Measurements from ENCODE around the gene ELK3. TPM values are rescaled to one million over a fixed set of nuclear protein-coding genes. Genes with fewer than 3 reads are reported as not detected.

The ELK3 gene
- total RNA-seq, 1 experiment from 2014 or later, result 23.8 TPM

DNA sequence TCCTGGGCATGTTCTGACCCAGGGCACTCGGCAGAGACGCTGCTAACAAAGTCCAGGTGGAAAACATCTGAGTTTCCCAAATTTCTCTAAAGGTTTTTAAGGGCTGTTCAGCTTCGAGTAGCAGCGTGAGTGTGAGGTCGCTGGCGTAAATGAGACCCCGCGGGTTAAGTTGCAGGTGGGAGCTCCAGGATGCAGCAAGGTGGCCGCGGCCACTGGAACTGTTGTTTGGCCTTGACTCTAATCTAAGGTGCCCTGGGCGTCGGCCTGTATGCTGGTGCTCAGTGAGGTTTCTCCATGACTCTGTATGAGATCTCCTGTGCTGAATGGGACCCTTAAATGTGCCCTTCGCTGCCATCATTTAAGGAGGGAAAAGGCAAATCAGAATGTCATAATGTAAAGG is 50.7 kb downstream of the ELK3 start:
- Histone ChIP-seq H3K36me3 (replicated peaks; ENCODE audit: control insufficient read depth, insufficient read depth, low read length) (no peaks in the 10 kb centered on the region), H3K27me3 (ENCODE audit: control insufficient read depth, insufficient read depth, low read length) (no peaks in the 10 kb centered on the region), H3K4me3 (ENCODE audit: insufficient read depth, low read depth, low read length) (no peak overlapping the region)
- DNase-seq, result no peak

DNA sequence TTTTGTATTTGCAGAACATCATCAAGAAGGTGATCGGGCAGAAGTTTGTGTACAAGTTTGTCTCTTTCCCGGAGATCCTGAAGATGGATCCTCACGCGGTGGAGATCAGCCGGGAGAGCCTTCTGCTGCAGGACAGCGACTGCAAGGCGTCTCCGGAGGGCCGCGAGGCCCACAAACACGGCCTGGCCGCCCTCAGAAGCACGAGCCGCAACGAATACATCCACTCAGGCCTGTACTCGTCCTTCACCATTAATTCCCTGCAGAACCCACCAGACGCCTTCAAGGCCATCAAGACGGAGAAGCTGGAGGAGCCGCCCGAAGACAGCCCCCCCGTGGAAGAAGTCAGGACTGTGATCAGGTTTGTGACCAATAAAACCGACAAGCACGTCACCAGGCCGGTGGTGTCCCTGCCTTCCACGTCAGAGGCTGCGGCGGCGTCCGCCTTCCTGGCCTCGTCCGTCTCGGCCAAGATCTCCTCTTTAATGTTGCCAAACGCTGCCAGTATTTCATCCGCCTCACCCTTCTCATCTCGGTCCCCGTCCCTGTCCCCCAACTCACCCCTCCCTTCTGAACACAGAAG is 52.8 kb downstream of the ELK3 start:
- Histone ChIP-seq H3K27me3 (ENCODE audit: control insufficient read depth, insufficient read depth, low read length) (no peaks in the 10 kb centered on the region), H3K4me3 (ENCODE audit: insufficient read depth, low read depth, low read length) (no peak overlapping the region), H3K36me3 (replicated peaks; ENCODE audit: control insufficient read depth, insufficient read depth, low read length) (no peaks in the 10 kb centered on the region; the same call in 1 of the 2 replicates)
- DNase-seq, result no peak

DNA sequence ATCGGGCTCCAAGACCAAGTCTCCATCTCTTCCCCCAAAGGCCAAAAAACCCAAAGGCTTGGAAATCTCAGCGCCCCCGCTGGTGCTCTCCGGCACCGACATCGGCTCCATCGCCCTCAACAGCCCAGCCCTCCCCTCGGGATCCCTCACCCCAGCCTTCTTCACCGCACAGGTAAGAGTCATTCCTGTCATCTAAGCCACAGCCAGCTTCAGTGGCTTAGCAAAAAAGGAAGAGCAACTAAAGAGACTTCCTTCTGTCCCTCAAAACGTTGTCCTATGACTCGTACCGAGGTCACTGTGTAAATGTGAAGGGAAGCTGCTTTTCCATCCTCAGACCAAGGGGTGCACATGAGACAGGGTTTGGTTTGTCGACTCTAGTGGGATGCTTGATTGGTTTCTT is 53.4 kb downstream of the ELK3 start:
- H3K36me3 ChIP-seq (replicated peaks; ENCODE audit: control insufficient read depth, insufficient read depth, low read length), result no peaks in the 10 kb centered on the region; the same call in 1 of the 2 replicates
- no peaks in the 10 kb centered on the region for H3K27me3 ChIP-seq (ENCODE audit: control insufficient read depth, insufficient read depth, low read length)
- H3K4me3 ChIP-seq (ENCODE audit: insufficient read depth, low read depth, low read length), result no peak overlapping the region
- peak; percentile 56 for DNase-seq

DNA sequence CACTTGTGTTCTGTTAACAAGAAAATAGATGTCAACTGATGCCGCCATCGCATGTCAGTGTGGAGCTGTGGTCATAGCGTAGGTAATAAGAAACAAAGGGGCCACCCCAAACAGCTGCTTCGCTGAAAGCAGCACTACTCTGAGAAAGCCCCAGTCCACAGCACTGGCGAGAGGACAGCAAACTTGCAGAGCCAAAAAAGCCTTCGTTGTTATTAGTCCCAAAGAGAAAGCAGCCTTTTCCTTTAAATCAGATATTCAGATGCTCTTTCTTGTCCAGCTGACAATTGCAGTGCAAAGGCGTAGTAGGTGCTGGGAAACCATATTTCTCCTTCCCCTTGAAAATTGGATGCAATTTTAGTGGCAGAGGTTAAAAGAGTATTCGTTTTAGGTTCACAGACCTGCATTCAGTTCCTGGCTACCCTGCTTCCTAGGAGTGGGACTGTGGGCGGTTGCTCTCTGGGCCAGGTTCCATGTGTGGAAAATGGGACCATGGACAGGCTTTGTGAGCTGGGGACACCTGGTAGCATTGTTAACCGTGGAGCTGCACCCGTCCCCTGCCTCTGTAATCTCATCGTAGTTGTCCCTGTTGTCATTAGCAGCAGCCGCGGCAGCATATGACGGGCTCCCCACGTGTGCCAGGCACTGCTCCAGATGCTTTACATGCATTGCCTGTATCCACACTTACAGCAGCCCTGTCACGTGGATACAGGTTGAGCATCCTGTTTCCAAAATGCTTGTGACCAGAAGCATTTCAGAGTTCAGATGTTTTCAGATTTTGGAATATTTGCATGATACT is 54.2 kb downstream of the ELK3 start:
- Histone ChIP-seq H3K4me3 (ENCODE audit: insufficient read depth, low read depth, low read length) (no peak overlapping the region), H3K27me3 (ENCODE audit: control insufficient read depth, insufficient read depth, low read length) (no peaks in the 10 kb centered on the region), H3K36me3 (replicated peaks; ENCODE audit: control insufficient read depth, insufficient read depth, low read length) (no peaks in the 10 kb centered on the region; the same call in 1 of the 2 replicates)
- no peak for DNase-seq

DNA sequence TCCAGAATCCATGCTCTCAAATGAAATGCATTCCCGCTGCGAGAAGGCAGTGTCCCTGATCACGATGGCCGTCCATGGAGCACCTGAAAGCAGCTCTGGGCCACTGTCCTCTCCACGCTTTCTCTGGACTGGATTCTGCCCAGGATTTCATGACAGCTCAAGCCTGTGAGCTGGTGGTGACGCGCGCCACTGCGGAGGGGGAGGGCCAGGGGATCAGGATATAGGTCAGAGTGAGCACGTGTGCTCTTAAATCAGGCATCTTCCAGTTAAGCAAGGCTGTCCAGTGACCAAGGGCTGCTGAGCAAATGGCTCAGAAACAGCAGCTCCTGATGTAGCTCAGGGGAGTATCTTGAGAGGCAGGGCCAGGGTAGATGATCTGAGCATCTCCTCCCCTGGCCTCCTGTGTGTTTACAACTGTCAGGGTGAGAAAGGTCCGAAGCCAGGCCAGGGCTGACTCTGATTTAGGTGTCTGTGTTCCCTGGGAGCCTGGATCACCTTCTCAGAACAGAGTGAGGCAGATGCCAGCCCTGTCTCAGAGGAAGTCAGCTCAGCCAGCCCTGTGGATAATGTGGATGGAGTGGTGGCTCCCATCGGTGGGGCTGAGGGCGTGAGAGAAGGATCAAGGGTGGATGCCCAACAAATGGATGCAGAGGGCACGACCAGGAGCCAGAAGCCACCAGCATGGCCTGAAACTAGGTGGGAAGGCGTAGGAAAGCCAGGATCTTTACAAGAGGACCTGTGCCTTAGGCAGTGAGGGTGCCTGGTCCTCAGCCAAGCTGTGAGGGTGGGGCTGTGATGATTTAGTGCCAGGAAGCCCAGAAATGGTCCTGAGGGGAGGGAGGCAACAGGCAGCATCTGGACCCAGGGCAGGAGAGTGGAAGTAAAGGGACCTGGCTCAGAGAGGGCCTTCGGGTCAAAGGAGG is 55.3 kb downstream of the ELK3 start:
- H3K4me3 ChIP-seq (ENCODE audit: insufficient read depth, low read depth, low read length), result no peak overlapping the region
- H3K27me3 ChIP-seq (ENCODE audit: control insufficient read depth, insufficient read depth, low read length), result no peaks in the 10 kb centered on the region
- no peak for DNase-seq
- no peaks in the 10 kb centered on the region; the same call in 1 of the 2 replicates for H3K36me3 ChIP-seq (replicated peaks; ENCODE audit: control insufficient read depth, insufficient read depth, low read length)

DNA sequence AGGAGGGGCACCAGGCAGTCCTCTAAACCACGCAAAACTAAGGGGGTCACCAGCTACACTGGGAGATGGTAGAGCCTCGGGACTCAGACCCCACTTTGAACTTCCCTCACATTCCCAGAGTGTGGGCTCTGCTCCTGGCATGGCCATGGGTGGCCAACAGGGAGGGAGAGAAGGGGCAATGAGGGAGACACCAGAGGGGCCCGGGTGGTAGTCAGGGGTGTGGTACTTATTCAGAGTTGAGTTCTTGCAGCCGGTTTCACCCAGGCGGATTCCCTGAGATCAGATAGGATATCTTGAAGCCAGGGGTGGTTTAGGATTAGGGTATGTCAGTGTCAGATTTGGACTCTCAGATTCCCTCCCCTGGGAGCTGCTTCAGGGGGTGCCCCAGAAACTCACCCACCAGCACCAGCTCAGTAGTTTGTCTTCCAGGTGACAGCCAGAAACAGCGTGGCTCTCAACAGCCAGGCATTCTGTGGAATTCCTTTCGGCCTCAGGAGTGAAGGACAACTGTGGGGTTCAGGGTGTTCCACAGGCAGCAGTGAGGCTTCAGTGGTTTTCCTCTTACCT is 56.0 kb downstream of the ELK3 start:
- Histone ChIP-seq H3K36me3 (replicated peaks; ENCODE audit: control insufficient read depth, insufficient read depth, low read length) (no peaks in the 10 kb centered on the region; the same call in 1 of the 2 replicates), H3K4me3 (ENCODE audit: insufficient read depth, low read depth, low read length) (no peak overlapping the region), H3K27me3 (ENCODE audit: control insufficient read depth, insufficient read depth, low read length) (no peaks in the 10 kb centered on the region)
- DNase-seq, result no peak

DNA sequence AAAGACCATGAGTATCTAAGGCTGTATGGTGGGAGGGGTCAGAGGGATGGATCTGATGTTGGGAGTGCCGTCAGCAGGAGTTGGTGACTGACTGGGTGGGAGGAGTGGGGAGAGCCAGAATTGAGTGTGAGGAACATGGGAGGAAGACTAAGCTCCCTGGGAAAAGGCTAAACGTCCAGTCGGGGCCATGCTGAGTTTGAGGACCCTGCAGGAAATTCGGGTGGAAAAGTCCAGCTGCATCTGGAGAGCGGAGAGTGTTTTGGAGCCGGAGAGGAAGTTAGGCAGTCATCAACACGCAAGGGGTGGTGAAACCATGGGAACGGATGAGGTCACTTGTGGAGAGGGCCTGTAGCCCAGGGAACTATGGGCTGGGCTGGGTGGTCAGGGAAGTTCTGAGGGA is 60.9 kb downstream of the ELK3 start:
- Histone ChIP-seq H3K4me3 (ENCODE audit: insufficient read depth, low read depth, low read length) (no peak overlapping the region), H3K36me3 (replicated peaks; ENCODE audit: control insufficient read depth, insufficient read depth, low read length) (no peaks in the 10 kb centered on the region; the same call in 1 of the 2 replicates), H3K27me3 (ENCODE audit: control insufficient read depth, insufficient read depth, low read length) (no peaks in the 10 kb centered on the region)
- DNase-seq, result no peak

DNA sequence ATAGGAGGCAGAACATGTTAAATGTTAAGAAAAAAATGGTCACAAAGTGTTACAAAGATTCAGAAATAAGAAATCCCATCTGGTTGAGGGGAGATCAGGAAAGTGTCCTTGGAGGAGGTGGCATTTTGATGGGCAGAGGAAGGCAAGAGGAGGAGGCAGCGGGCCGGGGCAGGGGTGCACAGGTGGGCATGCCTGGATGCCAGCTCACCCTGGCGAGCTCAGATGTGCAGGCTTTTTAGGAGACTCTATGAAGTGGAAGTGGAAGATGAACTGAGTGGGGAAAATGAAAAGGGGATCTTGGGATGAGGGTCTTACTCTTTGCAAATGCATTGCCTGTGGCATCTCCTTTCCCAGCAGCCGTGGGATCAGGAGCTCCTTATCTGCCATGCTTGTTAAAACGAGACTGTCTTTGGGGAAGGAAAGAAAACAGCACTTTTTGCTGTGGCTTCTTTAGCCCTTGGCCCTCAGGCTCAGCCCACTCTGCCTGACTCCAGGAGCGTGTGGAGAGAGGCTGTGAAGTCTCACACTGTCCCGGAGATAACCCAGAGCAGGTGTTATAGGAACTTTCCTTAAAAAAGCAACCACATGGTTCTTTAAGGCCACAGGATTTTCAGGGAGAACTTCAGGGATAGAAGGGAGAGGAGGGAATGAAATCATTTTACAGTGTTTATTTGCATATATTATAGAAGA is 62.6 kb downstream of the ELK3 start:
- no peaks in the 10 kb centered on the region for H3K27me3 ChIP-seq (ENCODE audit: control insufficient read depth, insufficient read depth, low read length)
- no peak for DNase-seq
- peaks cover 3% of the 10 kb centered on the region for H3K36me3 ChIP-seq (replicated peaks; ENCODE audit: control insufficient read depth, insufficient read depth, low read length)
- H3K4me3 ChIP-seq (ENCODE audit: insufficient read depth, low read depth, low read length), result no peak overlapping the region

DNA sequence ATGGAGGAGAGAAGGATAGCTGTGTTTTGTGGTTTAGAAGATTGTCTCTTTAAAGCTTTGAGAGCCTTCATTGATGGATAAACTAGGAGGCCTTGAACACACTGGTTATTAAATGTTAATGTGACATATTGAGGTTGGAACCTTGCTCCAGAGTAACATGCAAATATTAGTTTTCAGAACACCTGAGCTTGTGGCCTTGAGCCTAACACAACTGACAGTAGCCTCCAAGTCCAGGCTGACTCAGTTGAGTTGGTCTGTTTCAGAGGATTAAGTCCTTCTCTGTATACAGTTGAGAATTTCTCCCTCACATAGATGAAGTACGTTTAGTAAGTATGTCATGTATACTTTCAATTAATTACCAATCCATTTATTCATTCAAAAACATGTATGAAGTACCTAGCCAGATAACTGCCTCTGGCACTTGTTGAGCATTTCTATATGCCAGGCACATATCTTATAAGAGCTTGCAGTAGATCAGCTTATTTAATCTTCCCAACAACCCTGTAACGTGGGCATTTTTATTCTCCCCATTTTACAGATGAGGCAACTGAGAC is 63.5 kb downstream of the ELK3 start:
- no peak for DNase-seq
- no peaks in the 10 kb centered on the region for H3K27me3 ChIP-seq (ENCODE audit: control insufficient read depth, insufficient read depth, low read length)
- peaks cover 3% of the 10 kb centered on the region for H3K36me3 ChIP-seq (replicated peaks; ENCODE audit: control insufficient read depth, insufficient read depth, low read length)
- no peak overlapping the region for H3K4me3 ChIP-seq (ENCODE audit: insufficient read depth, low read depth, low read length)

DNA sequence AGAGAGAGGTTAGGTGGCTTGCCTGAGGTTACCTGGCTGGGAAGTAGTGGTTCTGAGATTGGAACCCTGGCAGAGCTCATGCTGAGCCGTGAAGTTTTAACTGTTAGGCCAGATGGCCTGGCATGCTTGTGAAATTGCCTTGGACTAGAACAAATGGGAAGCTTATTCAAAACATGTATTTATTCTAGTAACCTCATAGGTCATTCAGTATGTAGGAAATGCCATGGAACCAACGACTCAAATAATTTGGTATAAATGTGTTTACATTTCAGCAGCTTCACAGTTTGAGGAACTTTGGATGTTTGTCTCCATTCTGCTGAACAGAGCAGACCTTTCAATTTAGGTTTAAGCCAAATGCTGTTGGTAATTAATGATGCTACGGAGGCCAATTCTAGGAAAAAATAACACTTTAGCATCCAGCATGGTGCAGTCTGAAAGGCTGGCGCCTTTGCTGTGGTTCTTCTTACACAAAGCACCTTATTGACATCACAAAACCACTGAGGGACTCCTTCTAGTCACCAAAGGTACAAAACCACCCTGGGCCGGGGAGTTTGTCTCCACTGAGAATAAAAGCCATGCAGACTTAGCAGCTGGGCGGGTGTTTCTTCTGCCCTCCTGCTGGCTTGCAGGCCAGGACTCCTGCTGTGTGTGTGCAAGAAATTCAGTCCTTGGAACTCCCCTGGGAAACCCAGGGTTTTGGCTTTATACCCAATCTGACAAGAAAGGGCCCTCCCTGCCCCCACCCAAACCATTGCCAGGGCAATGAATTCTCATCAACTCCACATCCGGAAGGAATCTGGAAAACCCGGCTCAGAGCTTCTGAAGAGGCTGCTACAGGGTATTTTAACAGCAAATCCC is 64.2 kb downstream of the ELK3 start:
- Histone ChIP-seq H3K36me3 (replicated peaks; ENCODE audit: control insufficient read depth, insufficient read depth, low read length) (peaks cover 3% of the 10 kb centered on the region), H3K27me3 (ENCODE audit: control insufficient read depth, insufficient read depth, low read length) (no peaks in the 10 kb centered on the region), H3K4me3 (ENCODE audit: insufficient read depth, low read depth, low read length) (no peak overlapping the region)
- peak; percentile 72 for DNase-seq

DNA sequence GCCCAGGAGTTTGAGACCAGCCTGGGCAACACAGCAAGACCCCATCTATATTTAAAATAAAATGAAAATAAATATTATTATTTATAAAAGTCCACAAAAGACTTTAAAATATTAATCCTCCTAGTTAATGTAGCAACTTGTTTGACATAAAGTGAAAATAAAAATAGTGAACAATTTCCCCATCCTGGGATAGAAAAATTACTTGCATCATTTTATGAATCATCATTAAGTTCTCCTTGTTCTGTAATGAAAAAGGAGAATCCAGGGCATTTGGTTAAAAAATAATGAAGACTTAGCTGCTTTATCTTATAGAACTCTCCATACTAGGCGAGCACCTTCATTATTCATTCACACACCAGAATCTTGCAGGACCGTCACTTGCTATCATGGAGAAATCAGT is 66.1 kb downstream of the ELK3 start:
- Histone ChIP-seq H3K4me3 (ENCODE audit: insufficient read depth, low read depth, low read length) (no peak overlapping the region), H3K27me3 (ENCODE audit: control insufficient read depth, insufficient read depth, low read length) (no peaks in the 10 kb centered on the region), H3K36me3 (replicated peaks; ENCODE audit: control insufficient read depth, insufficient read depth, low read length) (peaks cover 3% of the 10 kb centered on the region)
- DNase-seq, result no peak

DNA sequence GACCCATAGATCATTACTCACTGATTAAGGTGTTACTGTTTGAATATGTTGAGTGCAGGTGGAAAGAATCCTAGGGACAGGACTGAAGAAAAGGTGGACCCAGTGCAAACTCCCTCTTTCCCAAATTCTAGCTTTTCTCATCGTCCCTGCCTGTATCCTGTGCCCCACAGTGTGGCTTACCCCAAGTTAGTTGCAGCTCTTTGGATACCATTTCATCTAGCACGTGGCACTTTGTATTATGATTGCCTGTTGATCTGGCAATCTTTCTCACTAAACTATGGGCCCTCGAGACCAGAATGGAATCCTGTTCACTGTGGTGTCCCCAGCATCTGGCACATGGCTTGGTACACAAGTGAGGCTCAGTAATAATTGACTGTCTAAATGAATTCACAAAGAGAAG is 66.5 kb downstream of the ELK3 start:
- peaks cover 3% of the 10 kb centered on the region for H3K36me3 ChIP-seq (replicated peaks; ENCODE audit: control insufficient read depth, insufficient read depth, low read length)
- no peaks in the 10 kb centered on the region for H3K27me3 ChIP-seq (ENCODE audit: control insufficient read depth, insufficient read depth, low read length)
- no peak overlapping the region for H3K4me3 ChIP-seq (ENCODE audit: insufficient read depth, low read depth, low read length)
- no peak for DNase-seq

DNA sequence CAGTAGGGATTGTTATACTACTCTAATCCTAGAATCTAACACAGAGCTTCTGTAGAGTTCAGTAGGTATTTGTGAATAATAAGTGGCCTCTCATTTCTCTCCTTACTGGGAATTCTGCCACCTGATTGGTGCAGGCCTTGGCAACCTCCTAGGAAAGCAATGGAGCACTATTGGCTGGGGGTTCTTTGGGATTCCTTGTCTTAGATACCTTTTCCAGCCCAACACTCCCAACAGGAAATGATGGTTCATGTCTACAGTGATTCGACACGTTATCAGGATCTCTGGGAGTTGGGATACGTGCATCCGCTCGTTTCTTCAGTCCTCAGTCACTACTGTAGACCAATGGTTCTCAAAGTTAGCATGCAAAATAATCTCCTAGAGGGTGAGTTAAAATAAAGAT is 67.4 kb downstream of the ELK3 start:
- Histone ChIP-seq H3K27me3 (ENCODE audit: control insufficient read depth, insufficient read depth, low read length) (no peaks in the 10 kb centered on the region), H3K36me3 (replicated peaks; ENCODE audit: control insufficient read depth, insufficient read depth, low read length) (peaks cover 3% of the 10 kb centered on the region), H3K4me3 (ENCODE audit: insufficient read depth, low read depth, low read length) (no peak overlapping the region)
- DNase-seq, result no peak
